Uterus (tissue), 2 donors: ENCODE results near the gene OR2T10.

Experiments used
- CTCF ChIP-seq, 4 experiments: fragments of 200-600 bp in 2 of 4; fragments of 450-650 bp in 2 of 4; sonication (generic) in 2 of 4; IDR thresholded peaks; one replicate each; pipeline ENCODE4 v1.5.1; 2016 to 2019; ENCODE audit warnings: antibody characterized with exemption in 4 of 4, mild to moderate bottlenecking in 2 of 4, moderate library complexity in 1 of 4
- POLR2A ChIP-seq, 2 donors: fragments of 450-650 bp; IDR thresholded peaks; one replicate each; pipeline ENCODE4 v1.6.1; 2016; ENCODE audit warnings: antibody characterized with exemption in 2 of 2, mild to moderate bottlenecking in 1 of 2, moderate library complexity in 1 of 2

- TF ChIP-seq CTCF (IDR thresholded peaks at IDR 0.05) (no peak), POLR2A (IDR thresholded peaks at IDR 0.05) (no peak)
Observed at GRCh38 chr1:248611883-248612414, 14.4 kb upstream of the OR2T10 start.
